ENCODE results near the gene PRKCH. TPM values are rescaled to one million over a fixed set of nuclear protein-coding genes. Genes with fewer than 3 reads are reported as not detected.
A peak's percentile ranks its signal among the peaks of the same experiment; 100 is the strongest.

PRKCH gene
- total and polyA plus RNA-seq, 4 donors, result 1.8 to 77.2 (median 33.6) TPM

- 63 to 65% methylated on average over 7 of the region's 7 CpGs for WGBS, 2 donors
- Histone ChIP-seq H3K4me1 (ENCODE audit: control insufficient read depth in 1 of 2, insufficient read depth in 2 of 2, low read length in 2 of 2) (no peaks in the 10 kb centered on the region), H3K9me3 (ENCODE audit: control insufficient read depth, low read length) (peaks cover 2% of the 10 kb centered on the region), H3K27me3 (ENCODE audit: control insufficient read depth in 1 of 2, insufficient read depth in 2 of 2, low read length in 1 of 2) (no peaks in the 10 kb centered on the region), H3K4me3 (ENCODE audit: low read length in 2 of 2) (no peak overlapping the region), H3K27ac (ENCODE audit: low read depth in 1 of 2, low read length in 2 of 2) (no peak overlapping the region), H3K36me3 (ENCODE audit: control insufficient read depth in 1 of 2, insufficient read depth in 2 of 2, low read length in 1 of 2) (no peaks in the 10 kb centered on the region)
- ATAC-seq (ENCODE audit: low FRiP score) (no peak), DNase-seq (no peak)
- intact Hi-C loops (cut with DNase I), result no loop called here
Observed at GRCh38 chr14:61344437-61345150, 23.2 kb downstream of the PRKCH start.

- 71 to 80% methylated on average over 2 of the region's 2 CpGs for WGBS, 2 donors
- Histone ChIP-seq H3K27me3 (ENCODE audit: control insufficient read depth in 1 of 2, insufficient read depth in 2 of 2, low read length in 1 of 2) (no peaks in the 10 kb centered on the region), H3K27ac (ENCODE audit: low read depth in 1 of 2, low read length in 2 of 2) (no peak overlapping the region), H3K36me3 (ENCODE audit: control insufficient read depth in 1 of 2, insufficient read depth in 2 of 2, low read length in 1 of 2) (no peaks in the 10 kb centered on the region), H3K4me3 (ENCODE audit: low read length in 2 of 2) (no peak overlapping the region), H3K4me1 (ENCODE audit: control insufficient read depth in 1 of 2, insufficient read depth in 2 of 2, low read length in 2 of 2) (no peaks in the 10 kb centered on the region), H3K9me3 (ENCODE audit: control insufficient read depth, low read length) (peaks cover 2% of the 10 kb centered on the region)
- ATAC-seq (ENCODE audit: low FRiP score) (no peak), DNase-seq (no peak)
- intact Hi-C loops (cut with DNase I), result no loop called here
Observed at GRCh38 chr14:61345151-61345482, 23.7 kb downstream of the PRKCH start.

GRCh38 chr14:61346221-61346620, 24.8 kb downstream of the PRKCH start:
- Histone ChIP-seq H3K4me1 (ENCODE audit: control insufficient read depth in 1 of 2, insufficient read depth in 2 of 2, low read length in 2 of 2) (no peaks in the 10 kb centered on the region), H3K4me3 (ENCODE audit: low read length in 2 of 2) (no peak overlapping the region), H3K9me3 (ENCODE audit: control insufficient read depth, low read length) (peaks cover 2% of the 10 kb centered on the region), H3K36me3 (ENCODE audit: control insufficient read depth in 1 of 2, insufficient read depth in 2 of 2, low read length in 1 of 2) (no peaks in the 10 kb centered on the region), H3K27me3 (ENCODE audit: control insufficient read depth in 1 of 2, insufficient read depth in 2 of 2, low read length in 1 of 2) (no peaks in the 10 kb centered on the region), H3K27ac (ENCODE audit: low read depth in 1 of 2, low read length in 2 of 2) (no peak overlapping the region)
- no peak for DNase-seq
- intact Hi-C loops (cut with DNase I), result no loop called here
- ATAC-seq (ENCODE audit: low FRiP score), result no peak
- WGBS, 2 donors, result 81 to 82% methylated on average over 2 of the region's 2 CpGs

GRCh38 chr14:61346793-61347192, 25.4 kb downstream of the PRKCH start:
- peaks cover 2% of the 10 kb centered on the region for H3K9me3 ChIP-seq (ENCODE audit: control insufficient read depth, low read length)
- no peaks in the 10 kb centered on the region for H3K27me3 ChIP-seq (ENCODE audit: control insufficient read depth in 1 of 2, insufficient read depth in 2 of 2, low read length in 1 of 2)
- H3K4me3 ChIP-seq (ENCODE audit: low read length in 2 of 2), result no peak overlapping the region
- no peaks in the 10 kb centered on the region for H3K36me3 ChIP-seq (ENCODE audit: control insufficient read depth in 1 of 2, insufficient read depth in 2 of 2, low read length in 1 of 2)
- intact Hi-C loops (cut with DNase I), result no loop called here
- no peak overlapping the region for H3K27ac ChIP-seq (ENCODE audit: low read depth in 1 of 2, low read length in 2 of 2)
- no peaks in the 10 kb centered on the region for H3K4me1 ChIP-seq (ENCODE audit: control insufficient read depth in 1 of 2, insufficient read depth in 2 of 2, low read length in 2 of 2)
- 64 to 67% methylated on average over 4 of the region's 4 CpGs for WGBS, 2 donors
- DNase-seq (no peak), ATAC-seq (ENCODE audit: low FRiP score) (no peak)

- no peak for DNase-seq
- Histone ChIP-seq H3K4me3 (ENCODE audit: low read length in 2 of 2) (no peak overlapping the region), H3K27me3 (ENCODE audit: control insufficient read depth in 1 of 2, insufficient read depth in 2 of 2, low read length in 1 of 2) (no peaks in the 10 kb centered on the region), H3K27ac (ENCODE audit: low read depth in 1 of 2, low read length in 2 of 2) (no peak overlapping the region), H3K4me1 (ENCODE audit: control insufficient read depth in 1 of 2, insufficient read depth in 2 of 2, low read length in 2 of 2) (no peaks in the 10 kb centered on the region), H3K9me3 (ENCODE audit: control insufficient read depth, low read length) (peaks cover 2% of the 10 kb centered on the region), H3K36me3 (ENCODE audit: control insufficient read depth in 1 of 2, insufficient read depth in 2 of 2, low read length in 1 of 2) (no peaks in the 10 kb centered on the region)
- intact Hi-C loops (cut with DNase I), result no loop called here
- 66 to 68% methylated on average over 8 of the region's 8 CpGs for WGBS, 2 donors
- no peak for ATAC-seq (ENCODE audit: low FRiP score)
Observed at GRCh38 chr14:61347826-61348443, 26.6 kb downstream of the PRKCH start.

GRCh38 chr14:61350427-61351270, 29.3 kb downstream of the PRKCH start:
- no peak for ATAC-seq (ENCODE audit: low FRiP score)
- H3K9me3 ChIP-seq (ENCODE audit: control insufficient read depth, low read length), result peaks cover 2% of the 10 kb centered on the region
- H3K27me3 ChIP-seq (ENCODE audit: control insufficient read depth in 1 of 2, insufficient read depth in 2 of 2, low read length in 1 of 2), result no peaks in the 10 kb centered on the region
- WGBS, 2 donors, result 60 to 63% methylated on average over 6 of the region's 6 CpGs
- H3K4me3 ChIP-seq (ENCODE audit: low read length in 2 of 2), result no peak overlapping the region
- no peaks in the 10 kb centered on the region for H3K36me3 ChIP-seq (ENCODE audit: control insufficient read depth in 1 of 2, insufficient read depth in 2 of 2, low read length in 1 of 2)
- intact Hi-C loops (cut with DNase I), result no loop called here
- DNase-seq, result no peak
- no peaks in the 10 kb centered on the region for H3K4me1 ChIP-seq (ENCODE audit: control insufficient read depth in 1 of 2, insufficient read depth in 2 of 2, low read length in 2 of 2)
- H3K27ac ChIP-seq (ENCODE audit: low read depth in 1 of 2, low read length in 2 of 2), result no peak overlapping the region

- peaks cover 2% of the 10 kb centered on the region for H3K9me3 ChIP-seq (ENCODE audit: control insufficient read depth, low read length)
- no peak overlapping the region for H3K27ac ChIP-seq (ENCODE audit: low read depth in 1 of 2, low read length in 2 of 2)
- no peaks in the 10 kb centered on the region for H3K4me1 ChIP-seq (ENCODE audit: control insufficient read depth in 1 of 2, insufficient read depth in 2 of 2, low read length in 2 of 2)
- no peaks in the 10 kb centered on the region for H3K27me3 ChIP-seq (ENCODE audit: control insufficient read depth in 1 of 2, insufficient read depth in 2 of 2, low read length in 1 of 2)
- no peak for DNase-seq
- ATAC-seq (ENCODE audit: low FRiP score), result no peak
- intact Hi-C loops (cut with DNase I), result no loop called here
- no peak overlapping the region for H3K4me3 ChIP-seq (ENCODE audit: low read length in 2 of 2)
- no peaks in the 10 kb centered on the region for H3K36me3 ChIP-seq (ENCODE audit: control insufficient read depth in 1 of 2, insufficient read depth in 2 of 2, low read length in 1 of 2)
- WGBS, 2 donors, result 92 to 94% methylated on average over 6 of the region's 6 CpGs
Observed at GRCh38 chr14:61351477-61351876, 30.1 kb downstream of the PRKCH start.

GRCh38 chr14:61355892-61356325, 34.5 kb downstream of the PRKCH start:
- 30% methylated on average over 6 of the region's 6 CpGs for WGBS, 2 donors

More at GRCh38 chr14:61355892-61356325, 34.5 kb downstream of the PRKCH start:
- no peaks in the 10 kb centered on the region for H3K27me3 ChIP-seq (ENCODE audit: control insufficient read depth in 1 of 2, insufficient read depth in 2 of 2, low read length in 1 of 2)
- ATAC-seq (ENCODE audit: low FRiP score) (peak; percentile 76), DNase-seq (peak in 1 of 2 donors; percentile 57)
- H3K4me1 ChIP-seq (ENCODE audit: control insufficient read depth in 1 of 2, insufficient read depth in 2 of 2, low read length in 2 of 2), result no peaks in the 10 kb centered on the region
- H3K4me3 ChIP-seq (ENCODE audit: low read length in 2 of 2), result no peak overlapping the region
- intact Hi-C loops (cut with DNase I), result no loop called here
- peaks cover 2% of the 10 kb centered on the region for H3K9me3 ChIP-seq (ENCODE audit: control insufficient read depth, low read length)
- no peak overlapping the region for H3K27ac ChIP-seq (ENCODE audit: low read depth in 1 of 2, low read length in 2 of 2)
- no peaks in the 10 kb centered on the region for H3K36me3 ChIP-seq (ENCODE audit: control insufficient read depth in 1 of 2, insufficient read depth in 2 of 2, low read length in 1 of 2)
